Activated CD4-positive, alpha-beta T cell treated with anti-CD3 and anti-CD28 coated beads for 36 hours (primary cell): ENCODE measurements around the gene ALKBH7. TPM values are rescaled to one million over a fixed set of nuclear protein-coding genes. Genes with fewer than 3 reads are reported as not detected.
A peak's percentile ranks its signal among the peaks of the same experiment; 100 is the strongest.

Experiments used
- microRNA-seq: library from miRNA; unstranded; fragments of <30 nt; microRNA quantifications from one replicate; pipeline ENCODE4 v1.2.0, GENCODE V29; 2021; ENCODE audit warnings: borderline replicate concordance
- total RNA-seq, 2 experiments: library from RNA; stranded (reverse); gene quantifications; one replicate each; pipeline ENCODE4 v1.2.3, GENCODE V29; 2021

The ALKBH7 gene
- total RNA-seq, 2 experiments from 2014 or later: 22.8 to 44.7 TPM

Small RNAs within 50 kb of the gene (microRNA-seq; reads per million reads assigned to microRNA genes)
- gene MIR3940 (16.2 reads per million, percentile 39 among the genes with 10 or more reads in this experiment), gene MIR6790 (not detected), gene MIR6885 (2.8 reads per million)

Other genes with a start within 250 kb of the ALKBH7 start
- gene ACSBG2, start 237.1 kb upstream of the ALKBH7 start, total RNA-seq: not detected
- 10 to 100 TPM; 45.0 to 46.6 TPM for gene MLLT1, start 92.8 kb upstream of the ALKBH7 start, total RNA-seq
- not detected for gene ACER1, start 39.2 kb upstream of the ALKBH7 start, total RNA-seq
- gene CLPP, start 11.3 kb upstream of the ALKBH7 start, total RNA-seq: 100 to 1,000 TPM; 197 to 245 TPM
- gene PSPN, start 3.1 kb downstream of the ALKBH7 start, total RNA-seq: 1 to 10 TPM; 1.4 to 1.8 TPM
- 10 to 100 TPM; 60.9 to 78.5 TPM for gene GTF2F1, start 20.4 kb downstream of the ALKBH7 start, total RNA-seq
- 100 to 1,000 TPM; 363 to 380 TPM for gene KHSRP, start 52.0 kb downstream of the ALKBH7 start, total RNA-seq
- gene SLC25A41, start 61.0 kb downstream of the ALKBH7 start, total RNA-seq: under 1 TPM; 0.46 to 0.64 TPM
- gene SLC25A23, start 87.0 kb downstream of the ALKBH7 start, total RNA-seq: 10 to 100 TPM; 18.6 to 19.2 TPM
- 1 to 10 TPM; 1.2 to 1.8 TPM for gene CRB3, start 91.5 kb downstream of the ALKBH7 start, total RNA-seq
- gene DENND1C, start 109.0 kb downstream of the ALKBH7 start, total RNA-seq: 10 to 100 TPM; 49.5 to 56.3 TPM
- gene TUBB4A, start 129.5 kb downstream of the ALKBH7 start, total RNA-seq: 1 to 10 TPM; 4.8 to 5.1 TPM
- gene TNFSF9, start 158.2 kb downstream of the ALKBH7 start, total RNA-seq: under 1 TPM; 0.49 to 0.57 TPM
- 1 to 10 TPM; 3.3 to 3.6 TPM for gene CD70, start 218.4 kb downstream of the ALKBH7 start, total RNA-seq